ENCODE data around the gene TKFC.

TKFC gene

DNA sequence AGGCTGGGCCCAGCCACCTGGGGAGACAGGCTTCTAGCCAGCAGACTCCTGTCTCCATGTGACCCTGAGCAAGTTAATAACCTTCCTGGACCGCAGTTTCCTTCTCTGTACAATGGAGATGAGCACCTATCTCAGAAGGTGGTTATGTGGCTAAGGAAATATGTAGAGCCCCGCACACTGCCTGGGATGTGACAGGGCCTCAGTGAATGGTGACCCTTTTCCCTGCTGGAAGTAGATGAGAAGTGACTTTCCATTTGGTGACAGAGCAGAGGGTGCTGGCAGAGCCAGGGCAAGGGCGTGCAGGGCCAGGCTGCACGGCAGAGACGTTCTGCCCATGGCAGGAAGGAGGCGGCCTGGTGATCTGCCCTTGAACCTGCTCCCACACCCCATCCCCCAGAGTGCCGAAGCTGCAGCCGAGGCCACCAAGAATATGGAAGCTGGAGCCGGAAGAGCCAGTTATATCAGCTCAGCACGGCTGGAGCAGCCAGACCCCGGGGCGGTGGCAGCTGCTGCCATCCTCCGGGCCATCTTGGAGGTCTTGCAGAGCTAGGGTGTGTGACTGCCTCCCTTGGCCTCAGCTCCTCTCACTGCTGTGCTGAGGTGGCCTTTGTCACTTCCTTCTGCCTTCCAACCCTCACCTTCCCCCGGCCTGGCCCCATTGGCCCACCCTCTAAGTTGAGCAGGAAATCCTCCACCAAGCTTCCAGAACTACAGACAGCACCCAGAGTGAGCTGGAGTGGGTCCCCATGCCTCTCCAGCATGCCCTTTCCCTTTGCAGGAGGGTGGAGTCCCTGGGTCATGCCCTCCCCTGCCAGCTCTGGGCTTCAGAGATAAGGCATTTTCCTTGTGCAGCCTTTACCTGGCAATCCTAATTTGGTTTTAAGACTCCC, 13.2 kb downstream of the TKFC start:
- DNase-seq = peak in 3 of 4 experiments; percentile 43 to 58 (median 52)

DNA sequence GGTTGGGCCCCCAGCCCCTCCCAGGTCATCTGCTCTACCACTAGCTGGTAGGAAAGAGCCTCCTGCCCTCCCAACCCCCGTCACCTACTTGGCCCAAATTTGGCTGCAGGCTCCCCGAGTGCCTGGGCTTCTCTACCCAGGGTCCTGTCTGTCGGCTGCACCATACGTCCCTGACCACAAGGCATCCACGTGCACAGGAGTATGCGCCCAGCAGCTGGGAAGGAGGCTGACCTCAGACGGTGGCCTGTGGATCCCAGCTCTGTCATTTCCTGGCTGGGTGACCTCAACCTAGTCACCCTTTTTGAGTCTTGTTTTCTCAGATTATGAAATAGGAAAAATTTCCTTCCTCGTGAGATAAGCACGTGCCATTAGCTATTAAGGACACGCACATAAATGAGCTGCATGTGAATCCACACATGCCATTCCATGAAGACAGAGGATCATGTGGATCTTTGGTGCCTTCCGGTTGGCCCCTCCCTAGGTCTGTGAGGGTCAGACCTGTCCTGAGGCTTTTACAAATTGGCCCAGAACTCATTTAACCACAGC, 15.0 kb downstream of the TKFC start:
- peak; percentile 91 to 97 (median 93) for DNase-seq

DNA sequence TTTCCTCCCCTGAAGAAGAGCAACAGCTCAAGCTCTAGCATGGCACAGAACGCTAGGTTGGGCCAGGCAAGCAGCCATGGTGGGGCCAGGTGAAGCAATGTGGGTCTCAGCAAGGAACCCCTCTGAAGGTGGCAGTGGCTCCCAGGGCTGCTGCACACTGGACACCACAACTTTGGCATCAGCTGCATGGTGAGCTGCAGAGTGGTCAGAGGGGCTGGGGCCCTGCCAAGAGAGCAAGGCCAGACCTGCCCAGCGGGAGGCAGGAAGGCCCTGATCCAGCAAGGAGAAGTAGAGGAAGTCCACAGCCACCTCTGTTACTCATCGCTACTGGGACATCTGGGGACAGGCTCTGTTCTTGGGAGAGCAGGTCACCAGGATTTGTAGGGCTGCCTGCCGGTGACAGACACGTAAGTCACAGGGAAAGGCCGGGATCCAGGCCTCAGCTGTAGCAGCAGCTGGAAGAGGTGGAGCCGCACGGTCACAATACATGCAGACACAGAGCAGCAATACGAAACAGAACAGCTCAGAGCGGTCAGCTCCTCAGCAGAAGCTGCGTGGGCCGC, 16.2 kb downstream of the TKFC start:
- peak in 2 of 4 experiments; percentile 41 to 45 for DNase-seq

DNA sequence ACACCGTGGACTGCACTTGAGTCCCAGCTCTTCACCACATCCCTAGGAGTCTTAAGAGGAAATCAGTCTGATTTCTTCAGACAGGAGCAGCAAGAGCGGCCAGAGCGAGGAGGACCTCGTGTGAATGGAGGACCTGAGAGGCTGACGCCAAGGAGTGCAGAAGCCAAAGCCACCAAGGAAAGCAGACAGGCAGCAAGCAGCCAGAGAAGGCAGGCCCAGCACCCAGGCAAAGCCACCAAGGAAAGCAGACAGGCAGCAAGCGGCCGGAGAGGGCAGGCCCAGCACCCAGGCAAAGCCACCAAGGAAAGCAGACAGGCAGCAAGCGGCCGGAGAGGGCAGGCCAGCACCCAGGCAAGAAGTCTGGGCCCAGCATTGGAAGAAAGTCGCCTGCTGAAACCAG, 16.9 kb downstream of the TKFC start:
- DNase-seq = peak in 1 of 4 experiments; percentile 2

DNA sequence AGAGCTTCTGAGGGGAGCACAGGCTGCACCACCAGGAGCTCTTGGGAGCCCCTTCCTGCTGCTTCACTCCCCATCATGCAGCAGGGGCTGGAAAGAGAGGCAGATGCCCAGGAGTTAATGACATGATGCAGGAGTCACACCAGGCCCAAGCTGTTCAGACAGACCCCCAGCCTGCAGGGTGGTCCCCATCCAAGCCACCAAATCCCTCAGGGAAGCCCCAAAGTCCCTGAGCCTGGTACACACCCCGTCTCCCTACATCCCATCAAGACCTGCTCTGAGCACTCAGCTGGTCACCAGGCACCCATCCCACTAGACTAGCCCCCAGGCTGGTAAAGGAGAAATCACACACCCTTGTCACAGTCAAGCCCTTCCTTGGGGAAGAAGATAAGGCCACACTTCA, 17.3 kb downstream of the TKFC start:
- no peak for DNase-seq

DNA sequence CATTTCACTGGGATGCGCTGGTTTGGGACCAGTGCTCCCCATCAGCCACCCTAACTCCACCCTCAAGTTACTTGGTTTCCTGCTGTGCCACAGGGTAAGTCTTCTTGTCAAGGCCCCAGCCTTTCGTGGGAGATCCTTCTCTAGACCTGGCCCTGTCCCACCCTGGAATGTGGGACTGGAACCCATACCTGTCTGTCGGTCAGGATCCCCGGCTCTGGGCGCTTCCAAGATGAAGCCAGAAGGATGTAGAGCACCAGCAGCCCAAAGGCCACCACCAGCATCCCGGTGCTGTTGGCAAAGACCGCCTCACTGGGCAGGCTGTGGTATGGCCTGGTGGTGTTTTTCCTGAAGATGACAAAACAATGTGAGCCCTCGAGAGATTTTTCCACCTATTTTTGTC, 17.8 kb downstream of the TKFC start:
- DNase-seq = no peak

DNA sequence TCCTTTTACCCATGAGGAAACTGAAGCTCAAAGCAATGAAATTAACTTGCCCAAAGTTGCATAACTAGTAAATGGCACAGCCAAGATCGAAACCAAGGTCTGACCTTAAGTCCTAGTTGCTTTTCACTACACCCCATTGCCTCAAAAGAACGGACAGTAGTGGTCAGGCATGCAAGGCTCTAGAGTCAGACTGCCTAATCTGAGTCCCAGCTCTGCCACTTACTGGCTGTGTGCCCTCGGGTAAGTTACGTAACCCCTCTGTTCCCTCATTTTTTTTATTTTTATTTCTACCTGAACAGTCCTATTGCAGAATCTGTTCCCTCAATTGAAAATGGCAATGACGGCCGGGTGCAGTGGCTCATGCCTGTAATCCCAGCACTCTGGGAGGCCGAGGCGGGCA, 19.0 kb downstream of the TKFC start:
- peak in 1 of 4 experiments; percentile 3 for DNase-seq

DNA sequence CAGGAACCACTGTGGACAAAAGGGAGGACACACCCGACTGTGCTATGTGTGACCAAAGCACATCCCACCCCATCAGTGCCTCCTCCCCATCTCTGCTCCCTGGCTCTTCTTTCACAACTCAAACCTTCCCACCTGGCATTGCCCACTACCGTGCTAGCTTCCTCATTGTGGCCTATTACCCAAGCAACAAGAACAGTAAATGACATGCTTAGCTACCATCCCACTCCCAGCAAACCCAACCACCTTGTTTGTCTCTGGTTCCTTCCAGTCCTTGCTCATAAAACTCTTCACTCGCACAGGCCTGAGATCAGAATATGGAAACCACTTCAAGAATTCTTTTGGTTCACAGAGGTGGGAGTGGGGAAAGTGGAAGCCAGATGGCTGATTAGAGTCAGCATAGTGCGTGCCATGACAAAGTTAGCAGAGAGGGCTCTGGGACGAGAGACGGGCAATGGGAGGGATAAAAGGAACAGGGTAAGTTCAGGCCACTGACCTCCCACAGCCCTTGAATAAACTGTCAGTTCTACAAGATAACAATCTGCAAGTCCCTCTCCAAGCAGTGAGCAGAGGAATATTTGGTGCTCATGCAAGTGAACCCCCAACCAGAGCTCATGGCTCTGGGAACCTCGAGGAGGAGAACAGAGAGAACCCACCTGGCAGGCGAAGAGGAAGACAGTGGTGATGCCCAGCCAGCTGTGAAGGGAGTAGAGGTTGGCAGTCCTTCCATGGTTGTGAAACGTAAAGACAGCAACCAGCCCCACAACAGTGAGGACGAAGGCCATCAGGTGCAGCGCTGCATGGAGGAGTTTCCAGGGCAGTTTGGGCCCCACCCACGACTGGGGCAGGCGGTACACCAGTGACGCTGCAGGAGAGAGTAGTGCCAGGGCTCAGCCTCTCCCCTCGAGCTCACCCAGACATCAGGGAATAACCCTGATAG, 20.4 kb downstream of the TKFC start:
- DNase-seq = peak in 3 of 4 experiments; percentile 40 to 67 (median 61)

DNA sequence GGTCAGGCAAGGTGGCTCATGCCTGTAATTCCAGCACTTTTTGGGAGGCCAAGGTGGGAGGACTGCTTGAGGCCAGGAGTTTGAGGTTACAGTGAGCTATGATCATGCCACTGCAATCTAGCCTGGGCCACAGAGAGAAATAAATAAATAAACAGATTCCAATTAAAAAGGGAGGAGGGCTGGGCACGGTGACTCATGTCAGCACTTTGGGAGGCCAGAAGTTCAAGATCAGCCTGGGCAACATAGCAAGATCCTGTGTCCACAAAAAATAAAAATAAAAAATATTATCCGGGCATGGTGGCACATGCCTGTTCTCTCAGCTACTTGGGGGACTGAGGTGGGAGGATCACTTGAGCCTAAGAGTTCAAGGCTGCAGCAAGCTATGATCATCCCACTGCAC, 21.2 kb downstream of the TKFC start:
- DNase-seq = no peak

DNA sequence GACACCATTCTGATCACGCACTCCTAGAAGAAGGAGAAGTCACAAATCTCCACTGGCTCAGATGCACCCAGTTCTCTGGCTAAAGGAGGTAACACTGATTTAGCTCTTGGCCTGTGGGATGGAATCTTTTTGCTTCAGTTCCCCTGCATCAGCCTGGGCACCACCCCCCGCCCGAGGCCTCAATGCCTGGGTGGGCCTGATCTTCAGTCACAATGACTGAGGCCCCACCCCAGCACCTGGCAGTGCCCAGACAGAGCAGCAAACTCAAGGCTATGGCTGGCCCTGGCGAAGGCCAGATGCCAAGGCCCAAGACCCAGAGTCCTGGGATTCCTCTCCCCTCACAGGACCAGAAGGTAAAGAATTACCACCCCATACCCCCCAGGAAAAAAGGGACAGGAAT, 23.7 kb downstream of the TKFC start:
- DNase-seq = peak in 1 of 4 experiments; percentile 19

DNA sequence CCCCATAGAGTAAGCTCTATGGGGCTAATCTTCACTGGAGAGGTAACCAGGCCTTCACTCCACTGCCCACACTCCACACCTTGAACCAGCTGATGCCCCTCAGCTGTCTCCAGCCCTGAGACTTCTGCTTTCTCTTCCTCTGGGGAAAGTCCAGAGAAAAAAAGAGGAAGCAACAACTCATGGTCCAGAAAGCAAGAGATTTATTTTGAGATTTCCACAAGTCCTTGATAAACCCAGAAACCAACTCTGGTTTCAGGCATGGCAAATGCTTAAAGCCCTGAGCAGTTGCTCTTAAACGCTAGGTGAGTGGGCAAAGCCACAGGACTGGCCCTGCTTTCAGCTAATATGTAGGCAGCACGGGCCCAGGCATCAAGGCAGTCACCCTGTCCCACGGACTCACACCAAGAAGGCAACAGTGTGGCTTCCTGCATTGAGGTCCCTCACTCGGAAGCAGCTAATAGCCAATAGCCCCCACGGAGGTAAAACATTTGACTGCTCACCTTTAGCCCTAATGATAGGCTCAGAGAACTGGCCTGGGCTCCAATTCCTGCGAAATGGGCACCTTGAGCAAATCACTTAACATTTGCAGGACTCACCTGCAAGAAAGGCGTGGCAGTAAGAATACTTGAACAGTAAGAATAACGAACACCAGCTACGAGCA, 24.3 kb downstream of the TKFC start:
- DNase-seq = peak; percentile 74 to 91 (median 88)

DNA sequence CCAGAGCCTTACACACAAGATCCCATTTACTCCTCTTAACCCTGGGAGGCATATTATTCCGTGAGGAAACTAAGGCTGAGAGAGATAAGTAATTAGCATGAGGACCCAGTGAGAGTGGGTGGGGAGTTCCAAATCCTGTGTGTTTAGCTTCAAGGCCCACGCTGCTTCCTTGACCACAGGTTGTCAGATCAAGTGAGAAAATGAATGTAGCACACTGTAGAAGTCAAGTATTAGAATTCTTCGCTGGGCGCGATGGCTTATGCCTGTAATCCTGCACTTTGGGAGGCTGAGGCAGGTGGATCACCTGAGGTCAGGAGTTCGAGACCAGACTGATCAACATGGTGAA, 24.8 kb downstream of the TKFC start:
- DNase-seq = peak in 1 of 4 experiments; percentile 31

DNA sequence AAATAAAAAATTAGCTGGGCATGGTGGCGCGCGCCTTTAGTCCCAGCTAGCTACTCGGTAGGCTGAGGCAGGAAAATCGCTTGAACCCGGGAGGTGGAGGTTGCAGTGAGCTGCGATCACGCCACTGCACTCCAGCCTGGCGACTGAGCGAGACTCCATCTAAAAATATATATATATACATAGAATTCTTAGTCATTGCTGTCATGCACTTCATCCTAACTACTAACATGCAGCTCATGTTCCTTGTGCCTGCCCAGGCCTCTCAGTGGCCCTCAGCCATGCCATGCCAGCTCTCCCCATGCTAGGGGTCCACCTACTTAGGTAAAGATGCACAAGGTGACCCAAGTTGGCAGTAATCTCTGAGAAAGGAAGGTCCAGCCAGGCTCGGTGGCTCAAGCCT, 25.5 kb downstream of the TKFC start:
- DNase-seq = peak in 1 of 4 experiments; percentile 6

DNA sequence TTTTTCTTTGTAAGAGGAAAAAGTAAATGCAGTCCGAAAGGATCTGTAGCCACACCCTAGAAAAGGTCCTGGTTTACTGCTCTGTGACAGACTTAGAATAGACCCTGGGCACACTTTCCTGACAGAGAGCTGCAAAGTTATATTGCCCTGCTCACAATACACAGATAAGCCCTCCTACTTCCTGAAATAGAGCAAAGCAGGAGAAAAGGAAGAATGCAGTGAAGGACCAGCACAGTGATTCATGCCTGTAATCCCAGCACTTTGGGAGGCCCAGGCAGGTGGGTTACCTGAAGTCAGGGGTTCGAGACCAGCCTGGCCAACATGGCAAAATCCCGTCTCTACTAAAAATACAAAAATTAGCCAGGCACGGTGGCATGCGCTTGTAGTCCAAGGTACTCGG, 26.5 kb downstream of the TKFC start:
- DNase-seq = peak in 2 of 4 experiments; percentile 25 to 39

DNA sequence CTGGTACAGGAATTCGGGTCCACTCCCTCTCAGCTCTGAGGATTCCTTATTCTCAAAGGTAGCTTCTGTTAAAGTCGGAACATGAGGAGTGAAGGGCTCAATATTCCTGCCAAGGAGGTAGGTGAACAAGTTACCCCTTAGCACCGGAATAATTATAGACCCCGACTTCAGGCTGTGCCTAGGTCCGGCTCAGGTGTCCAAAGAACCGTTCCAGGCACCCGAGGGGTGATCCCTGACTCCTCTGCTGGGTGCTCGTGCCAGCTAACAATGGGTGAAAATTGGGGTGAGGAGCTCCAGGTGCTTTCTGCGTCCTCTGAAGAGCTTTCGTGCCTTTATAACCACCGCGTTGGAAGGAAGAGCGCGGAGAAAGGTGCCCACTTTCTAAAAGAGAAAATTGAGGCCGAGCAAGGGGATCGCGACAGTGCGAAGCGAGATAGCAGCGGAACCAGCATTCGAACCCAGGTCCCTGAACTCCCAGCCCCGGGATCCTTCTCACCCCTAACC, 28.3 kb downstream of the TKFC start:
- DNase-seq = peak in 1 of 4 experiments; percentile 34

DNA sequence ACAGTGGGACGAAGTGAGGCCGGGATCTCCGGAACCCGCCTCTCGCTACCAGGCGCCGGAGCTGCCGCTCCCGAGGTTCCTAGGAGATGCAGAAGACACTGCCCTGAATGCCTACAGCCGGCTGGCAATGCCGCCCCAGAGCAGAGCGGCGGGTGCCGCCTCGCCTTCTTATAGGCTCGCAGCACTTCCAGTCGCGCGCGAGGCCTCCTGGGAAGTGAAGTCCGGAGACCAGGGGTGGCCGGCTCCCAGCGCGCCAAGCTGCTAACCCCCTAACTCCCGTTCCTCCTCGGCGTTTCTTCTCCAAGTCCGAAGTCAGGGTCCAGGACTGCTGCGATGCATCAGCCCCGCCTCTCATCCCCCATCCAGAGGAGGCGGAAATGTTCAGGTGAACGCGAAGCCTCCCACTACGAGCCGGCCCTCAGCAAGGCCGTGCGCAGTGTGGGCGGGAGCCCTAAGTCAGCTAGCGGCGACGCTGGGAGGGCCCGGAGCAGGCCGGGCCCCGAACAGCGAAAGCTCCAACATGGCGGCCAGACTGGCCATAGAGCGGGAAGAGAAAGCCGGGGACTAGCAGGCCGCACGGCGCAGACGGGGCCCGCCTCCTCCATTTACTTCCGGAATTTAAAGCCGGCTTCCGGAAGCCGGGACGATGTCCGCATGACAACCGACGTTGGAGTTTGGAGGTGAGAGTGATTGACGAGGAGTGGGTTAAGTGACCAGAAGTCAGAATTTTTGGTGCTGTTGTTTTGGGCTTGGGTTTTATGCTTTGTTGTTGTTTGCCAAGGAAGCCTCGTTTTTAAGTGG, 28.9 kb downstream of the TKFC start, which contains the start of the genes CYB561A3 and TMEM138:
CYB561A3 (minus strand) TSS at position 142 of the 801 bp plus-strand sequence. CDS start 5,169 bp downstream, outside the sequence.
TMEM138 (plus strand) TSS at position 634 of the 801 bp plus-strand sequence. CDS start 2,017 bp downstream, outside the sequence.
- DNase-seq = peak; percentile 98 to 99 (median 99)

DNA sequence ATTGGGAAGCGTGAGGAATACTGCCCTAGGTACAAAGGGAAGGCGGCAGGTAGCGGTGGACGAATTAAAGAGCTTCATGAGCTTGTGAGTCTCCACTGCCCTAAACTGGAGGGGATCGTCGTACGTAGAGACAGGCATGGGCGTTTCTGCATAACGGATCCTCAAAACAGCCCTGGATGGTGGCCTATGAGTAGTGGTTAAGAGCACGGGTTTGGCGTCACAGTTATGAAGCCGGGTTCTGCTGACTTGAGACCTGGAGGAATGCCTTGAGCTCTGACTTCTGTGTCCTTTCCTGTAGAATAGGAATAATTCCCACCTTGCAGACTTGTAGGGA, 29.5 kb downstream of the TKFC start:
- DNase-seq = peak; percentile 68 to 79 (median 72)

DNA sequence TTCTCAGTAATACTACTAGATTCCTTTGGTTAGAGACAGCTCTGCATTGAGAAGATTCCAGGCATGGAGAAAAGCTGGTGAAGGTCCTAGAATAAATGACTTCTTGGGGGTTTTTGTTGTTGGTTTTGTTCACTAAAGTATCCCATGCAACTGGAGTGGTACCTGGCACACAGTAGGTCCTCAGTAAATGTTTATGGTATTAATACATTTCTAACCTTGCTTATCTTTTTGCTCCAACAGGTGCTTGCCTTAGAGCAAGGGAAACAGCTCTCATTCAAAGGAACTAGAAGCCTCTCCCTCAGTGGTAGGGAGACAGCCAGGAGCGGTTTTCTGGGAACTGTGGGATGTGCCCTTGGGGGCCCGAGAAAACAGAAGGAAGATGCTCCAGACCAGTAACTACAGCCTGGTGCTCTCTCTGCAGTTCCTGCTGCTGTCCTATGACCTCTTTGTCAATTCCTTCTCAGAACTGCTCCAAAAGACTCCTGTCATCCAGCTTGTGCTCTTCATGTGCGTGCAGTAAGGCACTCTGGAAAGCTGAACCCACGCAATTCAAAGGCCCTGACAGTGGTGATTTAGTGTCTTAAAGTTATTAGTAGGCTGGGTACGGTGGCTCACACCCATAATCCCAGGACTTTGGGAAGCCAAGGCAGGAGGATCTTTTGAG, 31.1 kb downstream of the TKFC start:
- DNase-seq = peak in 3 of 4 experiments; percentile 30 to 56 (median 43)

DNA sequence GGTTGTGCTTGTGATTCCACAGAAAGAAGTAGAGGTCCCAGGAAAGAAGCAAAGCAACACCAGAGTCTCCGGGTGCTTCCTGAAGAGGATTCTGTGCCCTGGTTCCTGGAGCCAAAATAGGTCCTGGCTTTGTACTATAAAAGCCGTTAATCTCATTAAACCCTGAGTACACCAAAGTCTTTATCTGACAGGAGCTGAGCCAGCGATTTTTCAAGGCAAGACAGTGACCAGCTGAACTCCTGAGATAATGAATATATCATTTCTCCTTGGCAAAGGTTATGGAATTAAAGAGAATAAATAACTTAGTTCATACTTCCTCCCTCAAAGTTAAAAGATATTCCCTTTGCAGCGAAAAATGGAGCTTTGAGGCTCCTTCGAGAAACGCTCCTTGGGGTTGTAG, 34.4 kb downstream of the TKFC start:
- DNase-seq = no peak

DNA sequence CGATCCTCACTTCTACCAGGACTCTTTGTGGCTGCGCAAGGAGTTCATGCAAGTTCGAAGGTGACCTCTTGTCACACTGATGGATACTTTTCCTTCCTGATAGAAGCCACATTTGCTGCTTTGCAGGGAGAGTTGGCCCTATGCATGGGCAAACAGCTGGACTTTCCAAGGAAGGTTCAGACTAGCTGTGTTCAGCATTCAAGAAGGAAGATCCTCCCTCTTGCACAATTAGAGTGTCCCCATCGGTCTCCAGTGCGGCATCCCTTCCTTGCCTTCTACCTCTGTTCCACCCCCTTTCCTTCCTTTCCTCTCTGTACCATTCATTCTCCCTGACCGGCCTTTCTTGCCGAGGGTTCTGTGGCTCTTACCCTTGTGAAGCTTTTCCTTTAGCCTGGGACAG, 35.6 kb downstream of the TKFC start:
- DNase-seq = peak in 3 of 4 experiments; percentile 31 to 67 (median 50)

All from suppressor macrophage (primary cell).